Measurements from ENCODE around the gene HEMGN.

HEMGN gene

GRCh38 chr9:97891736-97892135, 46.2 kb downstream of the HEMGN start:
- no peaks in the 10 kb centered on the region for H3K27me3 ChIP-seq (ENCODE audit: low read length)
- H3K9me3 ChIP-seq (ENCODE audit: insufficient read depth, low read length), result no peaks in the 10 kb centered on the region
- H4K20me1 ChIP-seq (ENCODE audit: low read depth, low read length), result no peaks in the 10 kb centered on the region
- no peak for TF ChIP-seq EZH2phosphoT487 (conservative IDR thresholded peaks at IDR 0.05; ENCODE audit: low read length)
- TF ChIP-seq, protein P1, sequence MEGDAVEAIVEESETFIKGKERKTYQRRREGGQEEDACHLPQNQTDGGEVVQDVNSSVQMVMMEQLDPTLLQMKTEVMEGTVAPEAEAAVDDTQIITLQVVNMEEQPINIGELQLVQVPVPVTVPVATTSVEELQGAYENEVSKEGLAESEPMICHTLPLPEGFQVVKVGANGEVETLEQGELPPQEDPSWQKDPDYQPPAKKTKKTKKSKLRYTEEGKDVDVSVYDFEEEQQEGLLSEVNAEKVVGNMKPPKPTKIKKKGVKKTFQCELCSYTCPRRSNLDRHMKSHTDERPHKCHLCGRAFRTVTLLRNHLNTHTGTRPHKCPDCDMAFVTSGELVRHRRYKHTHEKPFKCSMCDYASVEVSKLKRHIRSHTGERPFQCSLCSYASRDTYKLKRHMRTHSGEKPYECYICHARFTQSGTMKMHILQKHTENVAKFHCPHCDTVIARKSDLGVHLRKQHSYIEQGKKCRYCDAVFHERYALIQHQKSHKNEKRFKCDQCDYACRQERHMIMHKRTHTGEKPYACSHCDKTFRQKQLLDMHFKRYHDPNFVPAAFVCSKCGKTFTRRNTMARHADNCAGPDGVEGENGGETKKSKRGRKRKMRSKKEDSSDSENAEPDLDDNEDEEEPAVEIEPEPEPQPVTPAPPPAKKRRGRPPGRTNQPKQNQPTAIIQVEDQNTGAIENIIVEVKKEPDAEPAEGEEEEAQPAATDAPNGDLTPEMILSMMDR (IDR thresholded peaks at IDR 0.05; ENCODE audit: insufficient read depth, low read length, poor library complexity, severe bottlenecking), result no peak
- no peak overlapping the region for H3K27ac ChIP-seq (ENCODE audit: low read depth, low read length)
- no peaks in the 10 kb centered on the region for H3K9me2 ChIP-seq (replicated peaks; ENCODE audit: insufficient read depth, low read length)
- no peaks in the 10 kb centered on the region for H3K36me3 ChIP-seq (ENCODE audit: low read length)
- no peaks in the 10 kb centered on the region for H3F3A ChIP-seq (ENCODE audit: insufficient read depth)
- H3K4me2 ChIP-seq (ENCODE audit: low read depth, low read length, poor library complexity, severe bottlenecking), result no peak overlapping the region
- no peak overlapping the region for H3K9ac ChIP-seq (ENCODE audit: low read length)
- H3K4me3 ChIP-seq (ENCODE audit: insufficient read depth, low read length, poor library complexity, severe bottlenecking), result no peak overlapping the region
- H2AFZ ChIP-seq (ENCODE audit: low read depth, low read length, severe bottlenecking), result no peak overlapping the region
- H3K79me2 ChIP-seq (ENCODE audit: insufficient read depth, low read length), result no peaks in the 10 kb centered on the region

- H4K20me1 ChIP-seq (ENCODE audit: low read depth, low read length), result no peaks in the 10 kb centered on the region
- H3F3A ChIP-seq (ENCODE audit: insufficient read depth), result no peaks in the 10 kb centered on the region
- no peaks in the 10 kb centered on the region for H3K36me3 ChIP-seq (ENCODE audit: low read length)
- H3K9me3 ChIP-seq (ENCODE audit: insufficient read depth, low read length), result no peaks in the 10 kb centered on the region
- no peak for TF ChIP-seq EZH2phosphoT487 (conservative IDR thresholded peaks at IDR 0.05; ENCODE audit: low read length)
- TF ChIP-seq, protein P1 (IDR thresholded peaks at IDR 0.05; ENCODE audit: insufficient read depth, low read length, poor library complexity, severe bottlenecking), result peak; percentile 94
- no peak overlapping the region for H2AFZ ChIP-seq (ENCODE audit: low read depth, low read length, severe bottlenecking)
- H3K27ac ChIP-seq (ENCODE audit: low read depth, low read length), result no peak overlapping the region
- H3K79me2 ChIP-seq (ENCODE audit: insufficient read depth, low read length), result no peaks in the 10 kb centered on the region
- H3K9ac ChIP-seq (ENCODE audit: low read length), result no peak overlapping the region
- no peaks in the 10 kb centered on the region for H3K27me3 ChIP-seq (ENCODE audit: low read length)
- no peak overlapping the region for H3K4me2 ChIP-seq (ENCODE audit: low read depth, low read length, poor library complexity, severe bottlenecking)
- no peaks in the 10 kb centered on the region for H3K9me2 ChIP-seq (replicated peaks; ENCODE audit: insufficient read depth, low read length)
- H3K4me3 ChIP-seq (ENCODE audit: insufficient read depth, low read length, poor library complexity, severe bottlenecking), result no peak overlapping the region
These were observed 47.8 kb downstream of the HEMGN start for GRCh38 chr9:97889941-97890887.

- Histone ChIP-seq H3K9me3 (ENCODE audit: insufficient read depth, low read length) (no peaks in the 10 kb centered on the region), H3K4me2 (ENCODE audit: low read depth, low read length, poor library complexity, severe bottlenecking) (no peak overlapping the region), H3F3A (ENCODE audit: insufficient read depth) (no peaks in the 10 kb centered on the region), H2AFZ (ENCODE audit: low read depth, low read length, severe bottlenecking) (no peak overlapping the region), H3K36me3 (ENCODE audit: low read length) (no peaks in the 10 kb centered on the region), H3K4me3 (ENCODE audit: insufficient read depth, low read length, poor library complexity, severe bottlenecking) (no peak overlapping the region), H3K79me2 (ENCODE audit: insufficient read depth, low read length) (no peaks in the 10 kb centered on the region), H3K9ac (ENCODE audit: low read length) (no peak overlapping the region), H4K20me1 (ENCODE audit: low read depth, low read length) (no peaks in the 10 kb centered on the region), H3K27ac (ENCODE audit: low read depth, low read length) (no peak overlapping the region), H3K9me2 (replicated peaks; ENCODE audit: insufficient read depth, low read length) (no peaks in the 10 kb centered on the region), H3K27me3 (ENCODE audit: low read length) (no peaks in the 10 kb centered on the region)
- TF ChIP-seq, protein P1 (IDR thresholded peaks at IDR 0.05; ENCODE audit: insufficient read depth, low read length, poor library complexity, severe bottlenecking), result no peak
- TF ChIP-seq EZH2phosphoT487 (conservative IDR thresholded peaks at IDR 0.05; ENCODE audit: low read length), result no peak
These were observed 57.6 kb downstream of the HEMGN start for GRCh38 chr9:97880336-97880735.

Data from SU-DHL-6 (cell line).